ENCODE measurements around the gene MRPS2.

DNA sequence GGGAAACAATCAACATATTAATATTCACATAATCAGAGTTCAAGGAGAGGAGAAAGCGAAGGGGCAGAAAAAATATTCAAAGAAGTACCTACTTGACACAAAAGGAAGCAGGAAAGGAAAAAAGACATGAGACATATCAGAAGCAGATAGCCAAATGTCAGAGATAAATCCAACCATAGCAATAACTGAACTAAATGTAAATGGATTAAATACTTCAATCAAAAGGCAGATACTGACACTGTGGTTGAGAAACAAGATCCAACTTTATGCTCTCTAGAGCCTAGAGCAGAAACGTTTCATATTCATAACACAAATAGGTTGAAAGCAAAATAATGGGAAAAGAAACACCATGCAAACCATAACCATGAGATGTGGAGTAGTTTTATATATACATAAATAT lies 9.0 kb downstream of the MRPS2 start:
- no peak for TF ChIP-seq POLR2A (IDR thresholded peaks at IDR 0.05)
- TF ChIP-seq, protein P1, sequence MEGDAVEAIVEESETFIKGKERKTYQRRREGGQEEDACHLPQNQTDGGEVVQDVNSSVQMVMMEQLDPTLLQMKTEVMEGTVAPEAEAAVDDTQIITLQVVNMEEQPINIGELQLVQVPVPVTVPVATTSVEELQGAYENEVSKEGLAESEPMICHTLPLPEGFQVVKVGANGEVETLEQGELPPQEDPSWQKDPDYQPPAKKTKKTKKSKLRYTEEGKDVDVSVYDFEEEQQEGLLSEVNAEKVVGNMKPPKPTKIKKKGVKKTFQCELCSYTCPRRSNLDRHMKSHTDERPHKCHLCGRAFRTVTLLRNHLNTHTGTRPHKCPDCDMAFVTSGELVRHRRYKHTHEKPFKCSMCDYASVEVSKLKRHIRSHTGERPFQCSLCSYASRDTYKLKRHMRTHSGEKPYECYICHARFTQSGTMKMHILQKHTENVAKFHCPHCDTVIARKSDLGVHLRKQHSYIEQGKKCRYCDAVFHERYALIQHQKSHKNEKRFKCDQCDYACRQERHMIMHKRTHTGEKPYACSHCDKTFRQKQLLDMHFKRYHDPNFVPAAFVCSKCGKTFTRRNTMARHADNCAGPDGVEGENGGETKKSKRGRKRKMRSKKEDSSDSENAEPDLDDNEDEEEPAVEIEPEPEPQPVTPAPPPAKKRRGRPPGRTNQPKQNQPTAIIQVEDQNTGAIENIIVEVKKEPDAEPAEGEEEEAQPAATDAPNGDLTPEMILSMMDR (IDR thresholded peaks at IDR 0.05): no peak
